ENCODE data around the gene FAM229B.

FAM229B gene

DNA sequence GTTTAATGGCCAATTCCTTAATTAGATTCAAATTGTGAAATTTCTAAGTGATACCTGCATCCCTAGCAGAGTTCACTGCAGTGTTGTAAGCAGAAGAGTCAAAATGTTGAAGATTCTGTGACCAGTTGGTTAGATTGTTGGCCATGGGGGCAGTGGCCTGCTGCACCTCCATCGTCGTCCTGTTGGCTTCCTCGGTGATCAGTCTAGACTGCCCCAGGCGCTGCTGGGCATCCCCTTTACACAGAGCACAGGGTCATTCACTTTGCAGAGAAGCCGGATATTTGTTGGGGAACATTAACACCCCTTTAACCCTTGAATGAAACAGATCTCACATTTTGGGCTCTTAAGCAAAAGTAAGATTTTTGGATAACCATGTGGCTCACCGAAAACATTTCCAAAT is 60.7 kb downstream of the FAM229B start:
- Mint-ChIP-seq H3K36me3 (no peaks in the 10 kb centered on the region), H3K4me1 (no peaks in the 10 kb centered on the region)

GRCh38 chr6:112149236-112149635 is 61.8 kb downstream of the FAM229B start:
- Mint-ChIP-seq H3K27ac (no peak overlapping the region), H3K36me3 (no peaks in the 10 kb centered on the region), H3K27me3 (peaks cover 7% of the 10 kb centered on the region), H3K4me3 (no peak overlapping the region), H3K4me1 (peaks cover 4% of the 10 kb centered on the region), H3K9me3 (no peaks in the 10 kb centered on the region)

More for the DNA sequence above, 60.7 kb downstream of the FAM229B start:
- peaks cover 4% of the 10 kb centered on the region for H3K27me3 Mint-ChIP-seq
- no peak overlapping the region for H3K27ac Mint-ChIP-seq
- H3K9me3 Mint-ChIP-seq, result no peaks in the 10 kb centered on the region
- H3K4me3 Mint-ChIP-seq, result no peak overlapping the region

GRCh38 chr6:112149719-112150263 is 62.4 kb downstream of the FAM229B start:
- Mint-ChIP-seq H3K27me3 (peaks cover 7% of the 10 kb centered on the region), H3K9me3 (no peaks in the 10 kb centered on the region), H3K27ac (no peak overlapping the region), H3K36me3 (no peaks in the 10 kb centered on the region), H3K4me1 (peaks cover 10% of the 10 kb centered on the region), H3K4me3 (no peak overlapping the region)

- peaks cover 7% of the 10 kb centered on the region for H3K27me3 Mint-ChIP-seq
- H3K9me3 Mint-ChIP-seq, result no peaks in the 10 kb centered on the region
- H3K4me3 Mint-ChIP-seq, result no peak overlapping the region
- H3K36me3 Mint-ChIP-seq, result no peaks in the 10 kb centered on the region
- H3K4me1 Mint-ChIP-seq, result peaks cover 12% of the 10 kb centered on the region
- no peak overlapping the region for H3K27ac Mint-ChIP-seq
Observed at GRCh38 chr6:112150363-112150762, 63.0 kb downstream of the FAM229B start.

All from activated naive CD4-positive, alpha-beta T cell treated with anti-CD3 and anti-CD28 coated beads, Interleukin-2, amount 50 U/mL, for 24 hours (primary cell).